ENCODE data around the gene SNTB2. TPM values are rescaled to one million over a fixed set of nuclear protein-coding genes. Genes with fewer than 3 reads are reported as not detected.

SNTB2 gene
- total and polyA plus RNA-seq, 2 of the 4 experiments (the other 2 are of a cell fraction), result 23.5 to 47.5 TPM

DNA sequence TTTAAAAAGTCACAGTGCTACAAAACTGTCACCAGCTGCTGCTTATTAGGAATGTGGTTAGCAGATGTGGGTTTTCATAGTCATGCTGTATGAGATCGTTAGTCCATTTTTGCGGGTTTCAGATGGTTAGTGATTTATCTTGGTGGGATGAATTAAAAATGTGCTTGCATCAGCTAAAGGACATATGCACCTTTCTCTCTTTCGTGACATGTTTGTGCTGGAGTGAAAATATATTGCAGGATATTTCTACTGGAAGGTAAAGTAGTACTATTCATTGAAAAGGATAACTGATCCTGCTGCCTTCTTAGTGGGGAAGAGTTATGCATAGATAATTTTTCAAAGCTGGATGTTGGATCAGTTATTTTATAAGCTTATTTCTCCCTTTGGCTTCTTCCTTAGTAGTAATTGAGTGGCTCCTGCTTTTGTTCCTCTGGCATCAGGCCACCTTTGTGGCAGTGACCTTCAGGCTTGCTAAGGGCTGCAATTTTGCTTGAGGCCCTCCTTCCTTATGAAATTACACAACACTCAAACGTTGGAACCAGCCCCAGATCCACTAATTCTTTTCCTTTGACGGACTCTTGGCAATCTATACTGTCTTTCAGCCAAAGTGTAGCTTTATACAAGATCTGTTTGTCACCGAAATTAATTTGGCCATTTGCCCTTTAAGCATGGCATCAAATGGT is 7.5 kb upstream of the SNTB2 start:
- Histone ChIP-seq H3K56ac (ENCODE audit: extremely low read depth, insufficient read depth, low read length) (no peak overlapping the region), H3K4me2 (ENCODE audit: low read depth, low read length) (peak overlapping the region; percentile 38), H2AFZ (replicated peaks; ENCODE audit: low read length, poor library complexity) (no peak overlapping the region), H2BK20ac (ENCODE audit: low read depth, low read length) (no peak overlapping the region), H3K79me1 (ENCODE audit: low read depth in 1 of 2, low read length in 2 of 2) (peaks cover 0 to 9% of the 10 kb centered on the region in 2 experiments; a peak in 1 of 4 replicates), H3K9ac (ENCODE audit: low read depth, low read length) (no peak overlapping the region), H3K4ac (ENCODE audit: low read depth, low read length) (no peak overlapping the region), H2AK9ac (replicated peaks; ENCODE audit: low read depth, low read length, poor library complexity) (no peak overlapping the region), H2BK15ac (ENCODE audit: low read depth, low read length) (no peak overlapping the region), H4K5ac (ENCODE audit: low read depth, low read length) (no peak overlapping the region), H2BK120ac (ENCODE audit: low read depth, low read length) (0 out of 2 replicates have a peak overlapping the region, but pooled peaks have one; percentile 16), H3K36me3 (ENCODE audit: control insufficient read depth, insufficient read depth, low read length) (peaks cover 1% of the 10 kb centered on the region; the same call in 1 of the 2 replicates), H3K27ac (ENCODE audit: insufficient read depth, low read length) (peak overlapping the region; percentile 41; the same call in 1 of the 2 replicates), H3K18ac (ENCODE audit: low read depth, low read length) (no peak overlapping the region), H4K20me1 (ENCODE audit: insufficient read depth, low read length) (no peaks in the 10 kb centered on the region), H4K8ac (ENCODE audit: low read depth in 2 of 2, low read length in 2 of 2) (peak overlapping the region in 1 of 2 experiments; percentile 6; a peak in 1 of 4 replicates), H3K9me1 (ENCODE audit: insufficient read depth, low read length) (peaks cover 16% of the 10 kb centered on the region), H2AK5ac (ENCODE audit: low read depth, low read length) (0 out of 2 replicates have a peak overlapping the region, but pooled peaks have one; percentile 6), H3K4me3 (ENCODE audit: insufficient read depth, low read depth, low read length) (no peak overlapping the region), H3K23ac (ENCODE audit: low read depth, low read length) (no peak overlapping the region), H3K4me1 (ENCODE audit: control insufficient read depth, insufficient read depth, low read length) (peaks cover 13% of the 10 kb centered on the region), H3K27me3 (ENCODE audit: control insufficient read depth, insufficient read depth, low read length) (no peaks in the 10 kb centered on the region), H3K14ac (replicated peaks; ENCODE audit: low read depth, low read length) (no peak overlapping the region), H3K9me3 (ENCODE audit: control insufficient read depth, insufficient read depth, low read length) (no peaks in the 10 kb centered on the region), H4K91ac (ENCODE audit: insufficient read depth, low read depth, low read length) (no peak overlapping the region), H2BK5ac (ENCODE audit: low read depth, low read length, poor library complexity, severe bottlenecking) (peak overlapping the region; percentile 4)
- POLR2A ChIA-PET (ENCODE audit: unreplicated experiment), result interaction anchor here (0.6 kb wide), 2 partner anchors 46 to 201 kb away, joined by 4 to 5 read pairs; no protein-coding TSS in a partner anchor
- intact Hi-C loops (cut with micrococcal nuclease), result no loop called here
- in situ Hi-C loops (cut with MboI; ENCODE audit: low sequenced_read_pairs), result no loop called here
- DNase-seq (peak; percentile 84), ATAC-seq (ENCODE audit: low read depth) (peak; percentile 50)
- dilution Hi-C loops (cut with HindIII; ENCODE audit: low sequenced_read_pairs, unreplicated experiment), result no loop called here
- no CpG with 5 or more reads among the region's 6 CpGs for WGBS, 2 experiments (ENCODE audit: extremely low coverage in 2 of 2, insufficient read length in 1 of 2)
- CTCF ChIA-PET, result interaction anchor here (1.0 to 1.1 kb wide), 2 partner anchors 10 to 14 kb away, joined by 3 to 4 read pairs; no protein-coding TSS in a partner anchor
- TF ChIP-seq CHD1 (IDR thresholded peaks at IDR 0.05; ENCODE audit: low read depth, low read length), result no peak
- TF ChIP-seq CEBPB (IDR thresholded peaks at IDR 0.05; ENCODE audit: low read depth, low read length), result peak; percentile 86
- peak; percentile 90 for TF ChIP-seq MAFK (IDR thresholded peaks at IDR 0.05; ENCODE audit: low read depth, low read length)
- TF ChIP-seq, protein P1, sequence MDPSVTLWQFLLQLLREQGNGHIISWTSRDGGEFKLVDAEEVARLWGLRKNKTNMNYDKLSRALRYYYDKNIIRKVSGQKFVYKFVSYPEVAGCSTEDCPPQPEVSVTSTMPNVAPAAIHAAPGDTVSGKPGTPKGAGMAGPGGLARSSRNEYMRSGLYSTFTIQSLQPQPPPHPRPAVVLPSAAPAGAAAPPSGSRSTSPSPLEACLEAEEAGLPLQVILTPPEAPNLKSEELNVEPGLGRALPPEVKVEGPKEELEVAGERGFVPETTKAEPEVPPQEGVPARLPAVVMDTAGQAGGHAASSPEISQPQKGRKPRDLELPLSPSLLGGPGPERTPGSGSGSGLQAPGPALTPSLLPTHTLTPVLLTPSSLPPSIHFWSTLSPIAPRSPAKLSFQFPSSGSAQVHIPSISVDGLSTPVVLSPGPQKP (IDR thresholded peaks at IDR 0.05; ENCODE audit: borderline replicate concordance, low read depth, low read length), result no peak
- TF ChIP-seq BHLHE40 (IDR thresholded peaks at IDR 0.05; ENCODE audit: low read depth, low read length), result no peak
- no TSS peak for BruUV-seq (replicated peaks)

All from IMR-90 (cell line).